Neural progenitor cell (in vitro differentiated cells): Measurements from ENCODE around the gene TNFSF13B. TPM values are rescaled to one million over a fixed set of nuclear protein-coding genes. Genes with fewer than 3 reads are reported as not detected.
A peak's percentile ranks its signal among the peaks of the same experiment; 100 is the strongest.

ENCODE experiments used
- DNase-seq: peaks from one replicate; pipeline ENCODE4 v3.0.0-alpha.2; 2016; ENCODE audit warnings: low spot score
- H2AFZ ChIP-seq: fragments of 200-600 bp; sonication (generic); replicated peaks from 2 replicates; pipeline ENCODE4 v1.6.1; 2016; ENCODE audit warnings: antibody characterized with exemption
- H3F3A ChIP-seq: fragments of 200-600 bp; sonication (generic); 2 replicates; pipeline ENCODE4 v1.6.1; 2016; ENCODE audit warnings: antibody characterized with exemption, low read depth
- H3K27ac ChIP-seq: fragments of 200-600 bp; sonication (generic); 2 replicates; pipeline ENCODE4 v1.5.1; 2016; ENCODE audit warnings: mild to moderate bottlenecking
- H3K27me3 ChIP-seq: fragments of 200-600 bp; sonication (generic); 2 replicates; pipeline ENCODE4 v1.6.1; 2016; ENCODE audit warnings: mild to moderate bottlenecking, moderate library complexity
- H3K36me3 ChIP-seq: fragments of 200-600 bp; sonication (generic); 2 replicates; pipeline ENCODE4 v1.5.1; 2016
- H3K4me1 ChIP-seq: fragments of 200-600 bp; sonication (generic); 2 replicates; pipeline ENCODE4 v1.6.1; 2016; ENCODE audit warnings: mixed run types
- H3K4me2 ChIP-seq: fragments of 200-600 bp; sonication (generic); 2 replicates; pipeline ENCODE4 v1.6.1; 2016
- H3K4me3 ChIP-seq: fragments of 200-600 bp; sonication (generic); 2 replicates; pipeline ENCODE4 v1.5.1; 2016
- H3K79me2 ChIP-seq: fragments of 200-600 bp; sonication (generic); 2 replicates; pipeline ENCODE4 v1.6.1; 2016; ENCODE audit warnings: low read depth
- H3K9ac ChIP-seq: fragments of 200-600 bp; sonication (generic); 2 replicates; pipeline ENCODE4 v1.6.1; 2016
- H3K9me3 ChIP-seq: fragments of 200-600 bp; sonication (generic); 2 replicates; pipeline ENCODE4 v1.5.1; 2016; ENCODE audit warnings: low read depth
- H4K20me1 ChIP-seq: fragments of 200-600 bp; sonication (generic); 2 replicates; pipeline ENCODE4 v1.6.1; 2016; ENCODE audit warnings: low read depth
- H3K27ac Mint-ChIP-seq: 3 replicates; pipeline ENCODE4 v1.8.0; 2021; ENCODE audit warnings: mixed read lengths
- H3K27me3 Mint-ChIP-seq: 2 replicates; pipeline ENCODE4 v1.8.0; 2022; ENCODE audit warnings: low read depth, mild to moderate bottlenecking, inconsistent platforms, moderate library complexity, mixed read lengths; ENCODE audit not compliant: insufficient read depth
- H3K36me3 Mint-ChIP-seq: 3 replicates; pipeline ENCODE4 v1.8.0; 2021; ENCODE audit warnings: mixed read lengths
- H3K4me1 Mint-ChIP-seq: 3 replicates; pipeline ENCODE4 v1.8.0; 2021; ENCODE audit warnings: mixed read lengths
- H3K4me3 Mint-ChIP-seq: 3 replicates; pipeline ENCODE4 v1.8.0; 2021; ENCODE audit warnings: mild to moderate bottlenecking, moderate library complexity, mixed read lengths
- H3K9me3 Mint-ChIP-seq: 3 replicates; pipeline ENCODE4 v1.8.0; 2020; ENCODE audit warnings: mixed read lengths
- EZH2 ChIP-seq: fragments of 200-600 bp; sonication (generic); IDR thresholded peaks from 2 replicates; pipeline ENCODE4 v1.6.1; 2017; ENCODE audit warnings: antibody characterized with exemption, mild to moderate bottlenecking, moderate library complexity
- EZH2phosphoT487 ChIP-seq: fragments of 200-600 bp; sonication (generic); IDR thresholded peaks from 2 replicates; pipeline ENCODE4 v1.6.1; 2017; ENCODE audit warnings: antibody characterized with exemption
- total RNA-seq: library from RNA; depleted of rRNA; stranded (reverse); fragments of >200 nt; gene quantifications from 2 replicates; pipeline ENCODE4 v1.2.3, GENCODE V29; 2015; ENCODE audit warnings: low replicate concordance
- TF ChIP-seq, protein P1 (sequence below): fragments of 200-600 bp; sonication (generic); IDR thresholded peaks from 2 replicates; pipeline ENCODE4 v1.5.1; 2017; ENCODE audit warnings: antibody characterized with exemption, mild to moderate bottlenecking

Gene TNFSF13B, protein sequence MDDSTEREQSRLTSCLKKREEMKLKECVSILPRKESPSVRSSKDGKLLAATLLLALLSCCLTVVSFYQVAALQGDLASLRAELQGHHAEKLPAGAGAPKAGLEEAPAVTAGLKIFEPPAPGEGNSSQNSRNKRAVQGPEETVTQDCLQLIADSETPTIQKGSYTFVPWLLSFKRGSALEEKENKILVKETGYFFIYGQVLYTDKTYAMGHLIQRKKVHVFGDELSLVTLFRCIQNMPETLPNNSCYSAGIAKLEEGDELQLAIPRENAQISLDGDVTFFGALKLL
- 0.25 and 0.45 TPM in 2 replicates for total RNA-seq

GRCh38 chr13:108269601-108270328, at the start of gene TNFSF13B:
Gene TNFSF13B (plus strand): TSS chr13:108269718. CDS start chr13:108269896, 178 bp downstream.
- Histone ChIP-seq H3K4me3 (no peak within 1 kb of the TSS), H3K9ac (no peak within 1 kb of the TSS), H4K20me1 (no peaks in the 10 kb centered on the region), H3K27me3 (no peaks in the 10 kb centered on the region), H3K27ac (no peak within 1 kb of the TSS), H3K79me2 (no peaks in the 10 kb centered on the region), H3K4me2 (no peak within 1 kb of the TSS), H3F3A (no peaks in the 10 kb centered on the region), H2AFZ (peak within 1 kb of the TSS; percentile 64), H3K9me3 (no peaks in the 10 kb centered on the region), H3K4me1 (no peaks in the 10 kb centered on the region), H3K36me3 (no peaks in the 10 kb centered on the region)
- Mint-ChIP-seq H3K9me3 (no peaks in the 10 kb centered on the region), H3K36me3 (no peaks in the 10 kb centered on the region), H3K27ac (no peak within 1 kb of the TSS), H3K4me1 (peaks cover 13% of the 10 kb centered on the region), H3K27me3 (peaks cover 4% of the 10 kb centered on the region), H3K4me3 (no peak within 1 kb of the TSS)
- no peak for TF ChIP-seq EZH2
- TF ChIP-seq, protein P1, sequence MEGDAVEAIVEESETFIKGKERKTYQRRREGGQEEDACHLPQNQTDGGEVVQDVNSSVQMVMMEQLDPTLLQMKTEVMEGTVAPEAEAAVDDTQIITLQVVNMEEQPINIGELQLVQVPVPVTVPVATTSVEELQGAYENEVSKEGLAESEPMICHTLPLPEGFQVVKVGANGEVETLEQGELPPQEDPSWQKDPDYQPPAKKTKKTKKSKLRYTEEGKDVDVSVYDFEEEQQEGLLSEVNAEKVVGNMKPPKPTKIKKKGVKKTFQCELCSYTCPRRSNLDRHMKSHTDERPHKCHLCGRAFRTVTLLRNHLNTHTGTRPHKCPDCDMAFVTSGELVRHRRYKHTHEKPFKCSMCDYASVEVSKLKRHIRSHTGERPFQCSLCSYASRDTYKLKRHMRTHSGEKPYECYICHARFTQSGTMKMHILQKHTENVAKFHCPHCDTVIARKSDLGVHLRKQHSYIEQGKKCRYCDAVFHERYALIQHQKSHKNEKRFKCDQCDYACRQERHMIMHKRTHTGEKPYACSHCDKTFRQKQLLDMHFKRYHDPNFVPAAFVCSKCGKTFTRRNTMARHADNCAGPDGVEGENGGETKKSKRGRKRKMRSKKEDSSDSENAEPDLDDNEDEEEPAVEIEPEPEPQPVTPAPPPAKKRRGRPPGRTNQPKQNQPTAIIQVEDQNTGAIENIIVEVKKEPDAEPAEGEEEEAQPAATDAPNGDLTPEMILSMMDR: peak; percentile 21
- no peak for TF ChIP-seq EZH2phosphoT487
- DNase-seq: peak; percentile 53

DNA sequence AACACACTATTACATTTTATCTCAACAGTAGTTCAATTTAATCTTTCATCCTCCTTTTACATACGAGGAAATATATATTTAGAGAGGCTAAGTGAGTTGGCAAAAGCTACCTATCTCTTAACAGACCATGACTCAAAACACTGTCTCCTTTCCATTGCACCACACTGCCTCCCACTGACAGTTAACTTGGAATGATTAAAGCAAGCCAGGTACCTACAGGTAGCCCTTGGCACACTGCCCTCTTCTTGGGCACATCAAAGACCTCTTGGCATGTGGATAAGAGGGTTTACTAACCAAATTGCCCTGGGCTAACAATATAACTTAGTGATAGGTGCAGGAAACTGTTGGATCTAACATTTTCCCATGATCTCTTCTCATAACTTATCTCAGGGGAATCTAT, 49.5 kb upstream of the TNFSF13B start:
- Mint-ChIP-seq H3K27ac (no peak overlapping the region), H3K9me3 (no peaks in the 10 kb centered on the region), H3K27me3 (peaks cover 2% of the 10 kb centered on the region), H3K4me3 (peak overlapping the region; percentile 94), H3K4me1 (peaks cover 26% of the 10 kb centered on the region), H3K36me3 (no peaks in the 10 kb centered on the region)
- H3K4me2 ChIP-seq: peak overlapping the region; percentile 88
- H3K9ac ChIP-seq: no peak overlapping the region
- H3K4me3 ChIP-seq: no peak overlapping the region
- peaks cover 76% of the 10 kb centered on the region for H3K79me2 ChIP-seq
- TF ChIP-seq, protein P1: no peak
- TF ChIP-seq EZH2 (no peak), EZH2phosphoT487 (no peak)
- H3K27me3 ChIP-seq: no peaks in the 10 kb centered on the region
- DNase-seq: no peak
- H2AFZ ChIP-seq: no peak overlapping the region
- peaks cover 8% of the 10 kb centered on the region for H3F3A ChIP-seq
- no peaks in the 10 kb centered on the region for H3K9me3 ChIP-seq
- H3K36me3 ChIP-seq: no peaks in the 10 kb centered on the region
- peaks cover 10% of the 10 kb centered on the region for H3K4me1 ChIP-seq
- no peak overlapping the region for H3K27ac ChIP-seq
- peaks cover 36% of the 10 kb centered on the region for H4K20me1 ChIP-seq

DNA sequence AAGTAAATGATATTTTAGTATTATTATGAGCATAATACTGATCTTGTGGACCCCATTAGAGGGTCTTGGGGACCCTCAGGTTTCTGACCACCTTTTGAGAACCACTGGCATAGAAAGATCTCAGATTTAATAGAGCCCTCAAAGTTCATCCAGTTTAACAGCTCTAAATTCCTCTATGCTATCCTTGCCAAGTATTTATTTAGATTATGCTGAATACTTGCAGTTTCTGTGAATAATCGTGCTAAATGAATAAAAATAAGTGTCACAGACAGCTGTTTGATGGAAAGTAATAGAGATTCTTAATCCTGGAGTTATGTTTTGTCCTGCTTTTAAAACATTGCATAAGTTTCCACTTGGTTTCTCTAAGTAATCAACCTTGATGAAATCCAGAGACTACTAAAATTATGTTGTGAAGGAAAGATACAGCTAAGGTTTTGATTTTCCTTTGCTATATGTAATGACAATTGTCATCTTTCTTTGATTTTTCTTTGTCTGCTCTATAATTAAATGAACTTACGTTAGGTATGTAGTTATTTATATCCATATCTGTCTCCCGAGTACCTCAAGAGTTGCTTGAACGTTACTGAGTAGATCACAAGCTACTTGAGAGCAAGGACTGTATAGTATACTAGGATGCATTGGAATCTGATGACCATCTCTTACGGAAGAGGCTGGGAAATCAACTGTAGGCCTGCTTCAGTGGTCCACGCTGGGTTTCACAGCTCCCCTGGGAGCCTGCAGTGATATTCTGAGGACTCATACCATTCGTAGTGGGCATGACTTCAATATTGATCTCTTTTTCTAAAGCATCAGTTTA, 45.6 kb upstream of the TNFSF13B start:
- Histone ChIP-seq H3K4me3 (no peak overlapping the region), H4K20me1 (peaks cover 58% of the 10 kb centered on the region), H3K36me3 (no peaks in the 10 kb centered on the region), H3K27ac (no peak overlapping the region), H3K27me3 (no peaks in the 10 kb centered on the region), H2AFZ (no peak overlapping the region), H3F3A (no peaks in the 10 kb centered on the region), H3K4me1 (no peaks in the 10 kb centered on the region), H3K9me3 (no peaks in the 10 kb centered on the region), H3K79me2 (peaks cover 82% of the 10 kb centered on the region), H3K4me2 (no peak overlapping the region), H3K9ac (no peak overlapping the region)
- no peak for TF ChIP-seq EZH2
- TF ChIP-seq, protein P1: no peak
- TF ChIP-seq EZH2phosphoT487: no peak
- H3K4me1 Mint-ChIP-seq: peaks cover 28% of the 10 kb centered on the region
- H3K4me3 Mint-ChIP-seq: no peak overlapping the region
- no peaks in the 10 kb centered on the region for H3K27me3 Mint-ChIP-seq
- no peak overlapping the region for H3K27ac Mint-ChIP-seq
- H3K9me3 Mint-ChIP-seq: no peaks in the 10 kb centered on the region
- no peaks in the 10 kb centered on the region for H3K36me3 Mint-ChIP-seq
- no peak for DNase-seq
